Thymus (tissue), 11 donors: ENCODE measurements around the gene STX11. TPM values are rescaled to one million over a fixed set of nuclear protein-coding genes. Genes with fewer than 3 reads are reported as not detected.

Experiments
- DNase-seq, 9 donors: peaks; one replicate each; pipeline ENCODE4 v3.0.0-alpha.2; 2013; ENCODE audit warnings: low spot score in 9 of 9, low read depth in 6 of 9, missing footprints in 1 of 9
- H3K27ac ChIP-seq, 2 donors: one replicate each; pipeline ENCODE4 v1.5.1; 2013; ENCODE audit warnings: control low read depth in 1 of 2, low read depth in 1 of 2, low read length in 1 of 2, mild to moderate bottlenecking in 1 of 2, moderate library complexity in 1 of 2
- H3K27me3 ChIP-seq, 2 donors: one replicate each; pipeline ENCODE4 v1.5.1; 2013; ENCODE audit warnings: low read length in 1 of 2; ENCODE audit not compliant: control insufficient read depth in 2 of 2, insufficient read depth in 1 of 2
- H3K36me3 ChIP-seq, 2 donors: one replicate each; pipeline ENCODE4 v1.5.1; 2013; ENCODE audit warnings: low read length in 1 of 2, mild to moderate bottlenecking in 1 of 2, moderate library complexity in 1 of 2; ENCODE audit not compliant: control insufficient read depth in 2 of 2, insufficient read depth in 2 of 2
- H3K4me1 ChIP-seq, 2 donors: one replicate each; pipeline ENCODE4 v1.5.1; 2013; ENCODE audit warnings: low read length in 2 of 2; ENCODE audit not compliant: control insufficient read depth in 2 of 2, insufficient read depth in 2 of 2
- H3K4me3 ChIP-seq, 2 donors: one replicate each; pipeline ENCODE4 v1.5.1; 2013; ENCODE audit warnings: low read length in 2 of 2, control low read depth in 1 of 2, mild to moderate bottlenecking in 1 of 2
- H3K9me3 ChIP-seq, 2 donors: one replicate each; pipeline ENCODE4 v1.5.1; 2013; ENCODE audit warnings: low read length in 1 of 2, mild to moderate bottlenecking in 1 of 2; ENCODE audit not compliant: control insufficient read depth in 2 of 2, insufficient read depth in 1 of 2
- WGBS: extraction: QIAGEN DNeasy Blood & Tissue Kit; methylation state at CpG from one replicate; pipeline ENCODE4 v1.1.7; 2013; 5-methylcytosine and 5-hydroxymethylcytosine counted together
- polyA plus RNA-seq: library from polyadenylated mRNA; stranded (reverse); fragments of 200-250 nt; gene quantifications from one replicate; pipeline ENCODE4 v1.2.3, GENCODE V29; 2013
- total RNA-seq: library from RNA; stranded (reverse); fragments of 120-200 nt; gene quantifications from one replicate; pipeline ENCODE4 v1.2.4, GENCODE V29; 2013
- donor health status: healthy.

STX11 gene
- total and polyA plus RNA-seq, 2 donors = 3.2 to 9.6 TPM

DNA sequence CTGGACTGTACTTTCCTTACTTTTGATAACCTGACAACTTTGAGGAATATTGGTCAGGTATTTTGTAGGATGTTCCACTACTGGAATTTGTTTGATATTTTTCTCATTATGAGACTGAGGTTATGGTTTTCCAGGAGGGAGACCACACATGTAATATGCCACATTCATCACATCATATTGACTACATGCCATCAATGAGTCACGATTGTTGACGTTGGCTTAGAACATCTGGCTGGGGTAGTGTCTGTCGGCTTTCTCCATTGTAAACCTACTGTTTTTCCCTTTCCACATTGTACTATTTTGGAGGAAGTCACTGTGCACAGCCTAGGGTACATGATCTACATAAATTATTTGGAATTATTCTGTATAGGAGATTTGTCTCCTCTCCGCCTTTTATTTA lies 1.4 kb upstream of the STX11 start:
- Histone ChIP-seq H3K27ac (no peak overlapping the region), H3K4me1 (peaks cover 6 to 12% of the 10 kb centered on the region in 2 donors), H3K4me3 (no peak overlapping the region), H3K9me3 (no peaks in the 10 kb centered on the region), H3K27me3 (peaks cover 0 to 15% of the 10 kb centered on the region in 2 donors), H3K36me3 (no peaks in the 10 kb centered on the region)
- no peak for DNase-seq
- WGBS = 93% methylated on average over 4 of the region's 4 CpGs

DNA sequence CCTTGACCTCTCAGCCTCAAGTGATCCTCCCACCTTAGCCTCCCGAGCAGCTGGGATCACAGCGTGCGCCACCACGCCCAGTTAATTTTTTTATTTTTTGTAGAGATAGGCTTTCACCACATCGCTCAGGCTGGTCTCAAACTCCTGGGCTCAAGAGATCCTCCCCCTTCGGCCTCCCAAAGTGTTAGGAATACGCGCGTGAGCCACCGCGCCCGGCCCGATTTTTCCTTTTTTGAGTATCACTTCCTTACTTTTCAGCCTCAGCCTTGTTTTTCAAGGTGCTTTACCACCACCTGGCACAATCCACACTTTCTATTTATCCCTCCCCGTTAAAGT lies 791 bp upstream of the STX11 start:
- peaks cover 6 to 12% of the 10 kb centered on the region in 2 donors for H3K4me1 ChIP-seq
- H3K27ac ChIP-seq = no peak overlapping the region
- peaks cover 0 to 15% of the 10 kb centered on the region in 2 donors for H3K27me3 ChIP-seq
- no peaks in the 10 kb centered on the region for H3K36me3 ChIP-seq
- 77% methylated on average over 14 of the region's 14 CpGs for WGBS
- DNase-seq = no peak
- peak overlapping the region; percentile 51 to 86 for H3K4me3 ChIP-seq
- H3K9me3 ChIP-seq = no peaks in the 10 kb centered on the region

DNA sequence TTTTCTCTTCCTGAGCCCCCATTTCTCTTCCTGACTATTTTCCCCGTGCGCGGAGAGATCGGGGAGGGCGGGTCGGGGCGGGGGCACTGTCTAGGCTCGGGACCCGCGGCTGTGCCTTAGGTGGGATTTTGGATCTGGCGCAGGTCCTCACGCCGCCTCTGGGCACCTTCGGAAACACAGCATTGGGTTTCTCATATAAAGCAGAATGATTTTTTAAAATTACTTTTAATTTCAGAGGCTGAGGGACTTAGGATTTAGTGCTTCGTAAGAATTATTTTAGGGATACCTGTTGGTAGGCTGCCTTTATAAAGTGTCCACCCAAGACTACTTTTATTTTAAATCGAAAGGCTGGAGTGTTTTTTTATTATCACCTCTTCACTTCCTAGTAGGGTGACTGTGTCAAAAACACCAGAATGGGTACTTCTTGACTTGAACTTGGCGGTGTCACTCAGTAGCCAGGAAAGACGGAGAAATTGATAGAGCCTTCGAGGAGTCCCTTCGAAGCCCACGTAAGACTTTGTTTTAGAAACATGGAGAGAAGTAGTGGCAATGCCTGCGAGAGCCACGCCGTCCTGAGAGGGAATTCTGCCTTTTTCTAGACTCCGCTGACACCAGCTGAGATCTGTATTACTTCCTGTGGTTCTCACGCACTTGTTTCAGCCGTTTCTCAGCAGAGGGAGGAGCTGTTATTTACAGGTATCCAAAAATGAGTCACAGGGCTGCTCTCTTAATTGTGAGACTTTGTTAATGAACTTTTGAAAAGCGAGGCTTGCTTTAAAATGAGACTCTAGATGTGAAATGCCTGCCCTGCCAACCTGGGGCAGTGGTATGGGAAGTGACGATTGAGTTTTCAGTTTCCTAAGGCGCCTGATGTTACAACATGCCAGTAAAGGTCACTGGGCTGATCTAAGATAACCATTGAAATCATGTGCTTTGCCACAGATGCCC lies 667 bp downstream of the STX11 start:
- peaks cover 0 to 15% of the 10 kb centered on the region in 2 donors for H3K27me3 ChIP-seq
- WGBS = 2% methylated on average over 30 of the region's 30 CpGs
- no peaks in the 10 kb centered on the region for H3K36me3 ChIP-seq
- H3K4me3 ChIP-seq = peak overlapping the region; percentile 68 to 86
- peaks cover 6 to 12% of the 10 kb centered on the region in 2 donors for H3K4me1 ChIP-seq
- no peaks in the 10 kb centered on the region for H3K9me3 ChIP-seq
- peak in 8 of 9 donors; percentile 36 to 75 (median 47) for DNase-seq
- H3K27ac ChIP-seq = peak overlapping the region; percentile 43 to 82

DNA sequence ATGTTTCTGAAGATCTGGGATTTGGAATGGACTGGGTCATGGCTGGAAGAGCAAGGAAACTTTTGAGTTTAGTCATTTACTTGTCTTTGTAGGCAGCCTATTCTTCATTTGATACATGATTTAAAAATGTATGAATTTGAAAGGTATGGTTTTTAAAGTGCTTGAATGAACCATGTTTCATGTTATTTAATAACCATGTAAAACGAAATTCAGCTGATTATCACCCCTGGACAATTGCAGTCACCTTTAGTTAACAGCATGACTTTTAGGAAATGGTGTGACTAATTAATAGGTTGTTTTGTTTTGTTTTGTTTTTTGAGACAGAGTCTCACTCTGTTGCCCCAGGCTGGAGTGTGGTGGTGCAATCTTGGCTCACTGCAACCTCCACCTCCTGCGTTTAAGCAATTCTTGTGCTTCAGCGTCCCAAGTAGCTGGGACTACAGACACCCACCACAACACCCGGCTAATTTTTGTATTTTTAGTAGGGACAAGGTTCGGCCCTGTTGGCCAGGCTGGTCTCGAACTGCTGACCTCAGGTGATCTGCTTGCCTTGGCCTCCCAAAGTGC lies 2.1 kb downstream of the STX11 start:
- no peaks in the 10 kb centered on the region for H3K9me3 ChIP-seq
- no peak overlapping the region for H3K4me3 ChIP-seq
- no peaks in the 10 kb centered on the region for H3K36me3 ChIP-seq
- H3K27ac ChIP-seq = no peak overlapping the region
- DNase-seq = no peak
- 96% methylated on average over 6 of the region's 6 CpGs for WGBS
- peaks cover 0 to 15% of the 10 kb centered on the region in 2 donors for H3K27me3 ChIP-seq
- H3K4me1 ChIP-seq = peaks cover 6 to 12% of the 10 kb centered on the region in 2 donors

DNA sequence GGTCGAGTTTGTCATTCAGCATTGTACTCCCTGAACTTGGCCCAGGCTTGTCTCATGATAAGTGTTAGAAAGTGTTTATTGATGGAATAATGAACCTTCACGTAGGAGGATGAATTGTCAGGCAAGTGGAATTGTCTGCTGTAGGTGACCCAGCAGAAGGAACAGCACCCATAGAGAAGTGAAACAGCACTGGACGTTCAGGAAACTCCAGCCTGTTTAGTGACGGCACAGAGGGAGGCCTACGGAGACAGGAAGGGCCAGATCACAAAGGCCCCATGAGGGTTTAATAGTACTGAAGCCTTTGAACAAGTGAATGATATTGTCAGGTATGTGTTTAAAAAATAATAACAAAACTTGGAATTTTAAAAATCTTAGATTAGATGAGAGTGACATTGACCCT lies 2.9 kb downstream of the STX11 start:
- peaks cover 6 to 12% of the 10 kb centered on the region in 2 donors for H3K4me1 ChIP-seq
- 97% methylated on average over 5 of the region's 5 CpGs for WGBS
- H3K27me3 ChIP-seq = peaks cover 0 to 15% of the 10 kb centered on the region in 2 donors
- H3K4me3 ChIP-seq = no peak overlapping the region
- H3K9me3 ChIP-seq = no peaks in the 10 kb centered on the region
- no peak overlapping the region for H3K27ac ChIP-seq
- no peaks in the 10 kb centered on the region for H3K36me3 ChIP-seq
- peak in 1 of 9 donors; percentile 9 for DNase-seq

DNA sequence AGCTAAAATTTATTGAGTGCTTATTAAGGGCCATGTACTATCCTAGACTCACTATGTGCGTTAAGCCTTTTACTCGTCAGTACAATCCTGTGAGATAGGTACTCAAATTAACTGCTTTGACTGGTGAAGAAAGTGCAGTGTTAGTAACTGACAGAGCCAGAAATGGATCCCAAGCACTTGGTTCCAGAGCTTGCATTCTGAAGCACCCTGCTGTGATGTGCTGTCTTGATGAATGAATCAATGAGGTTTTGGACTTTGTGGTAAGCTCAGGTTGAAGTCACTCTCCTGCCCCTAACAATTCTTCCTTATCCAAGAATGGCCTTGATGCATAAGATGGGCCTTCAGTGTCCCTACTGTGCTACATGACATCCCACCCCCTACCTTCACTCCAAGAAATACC lies 3.7 kb downstream of the STX11 start:
- Histone ChIP-seq H3K4me3 (no peak overlapping the region), H3K4me1 (peaks cover 6 to 12% of the 10 kb centered on the region in 2 donors), H3K27me3 (peaks cover 0 to 10% of the 10 kb centered on the region in 2 donors), H3K27ac (no peak overlapping the region), H3K9me3 (no peaks in the 10 kb centered on the region), H3K36me3 (no peaks in the 10 kb centered on the region)
- WGBS = 99% methylated on average over 2 of the region's 2 CpGs
- DNase-seq = no peak

DNA sequence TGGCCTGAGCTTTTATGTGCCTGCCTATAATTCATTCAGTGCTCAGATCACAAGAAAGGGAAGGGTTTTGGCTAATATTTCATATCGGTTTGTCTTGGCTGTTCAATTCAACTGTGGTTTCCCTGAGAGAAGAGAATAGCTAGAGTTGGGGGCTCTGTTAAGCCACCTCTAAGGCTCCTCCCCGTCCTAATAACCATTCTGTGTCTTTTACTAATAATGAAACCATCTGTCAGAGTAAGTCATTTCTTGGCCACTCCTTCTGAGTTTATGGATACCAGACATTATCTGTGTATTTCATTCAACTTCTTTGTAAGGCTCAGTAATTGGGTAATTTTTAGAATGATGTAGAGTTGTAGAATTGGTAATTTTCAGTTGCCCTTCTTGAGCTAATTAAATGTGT lies 5.2 kb downstream of the STX11 start:
- H3K36me3 ChIP-seq = no peaks in the 10 kb centered on the region
- 95% methylated on average over 2 of the region's 2 CpGs for WGBS
- no peak overlapping the region for H3K27ac ChIP-seq
- no peak overlapping the region for H3K4me3 ChIP-seq
- H3K4me1 ChIP-seq = peaks cover 6% of the 10 kb centered on the region in 2 donors
- no peak for DNase-seq
- H3K9me3 ChIP-seq = no peaks in the 10 kb centered on the region
- H3K27me3 ChIP-seq = no peaks in the 10 kb centered on the region

DNA sequence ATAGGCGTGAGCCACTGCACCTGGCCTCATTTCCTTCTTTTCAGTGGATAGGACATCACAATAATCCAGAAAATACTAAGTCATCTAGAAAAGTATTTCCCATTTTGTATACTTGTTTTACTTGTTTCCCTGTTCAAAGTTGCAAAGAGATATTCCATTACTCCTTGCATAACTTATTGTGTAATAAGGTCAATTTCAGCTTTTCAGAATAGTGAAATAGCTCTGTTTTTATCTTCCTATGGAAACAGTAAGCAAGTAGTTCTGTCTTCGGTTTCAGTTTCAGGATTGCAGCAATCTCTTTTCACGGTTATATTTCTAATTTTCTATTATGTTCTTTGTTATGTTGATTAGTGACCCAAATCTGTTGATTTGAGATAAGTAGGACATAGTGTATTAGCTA lies 6.0 kb downstream of the STX11 start:
- DNase-seq = peak in 1 of 9 donors; percentile 22
- WGBS = 91% methylated on average over 3 of the region's 3 CpGs
- Histone ChIP-seq H3K27ac (no peak overlapping the region), H3K4me3 (no peak overlapping the region), H3K4me1 (peaks cover 5 to 6% of the 10 kb centered on the region in 2 donors), H3K36me3 (no peaks in the 10 kb centered on the region), H3K9me3 (no peaks in the 10 kb centered on the region), H3K27me3 (no peaks in the 10 kb centered on the region)

DNA sequence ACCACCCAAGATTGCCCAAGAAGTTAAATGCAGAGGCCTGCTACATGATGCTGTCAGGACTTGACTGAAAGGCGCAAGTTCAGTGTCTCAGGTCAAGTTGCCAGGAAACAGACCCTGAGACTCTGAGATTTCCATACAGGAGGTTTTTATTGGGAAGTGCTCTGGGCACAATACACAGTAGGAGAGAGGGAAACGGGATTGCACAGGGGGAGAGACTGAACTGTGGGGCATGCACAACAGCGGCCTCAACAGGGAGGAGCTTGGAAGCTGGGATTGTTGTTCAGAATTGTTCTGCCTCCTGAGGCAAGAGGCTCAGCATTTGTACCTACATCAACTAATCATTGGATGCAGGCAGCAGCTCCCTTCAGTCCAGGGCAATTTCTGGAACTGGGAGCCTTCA lies 6.7 kb downstream of the STX11 start:
- 95% methylated on average over 3 of the region's 3 CpGs for WGBS
- Histone ChIP-seq H3K9me3 (no peaks in the 10 kb centered on the region), H3K27ac (no peak overlapping the region), H3K27me3 (no peaks in the 10 kb centered on the region), H3K4me1 (no peaks in the 10 kb centered on the region), H3K4me3 (no peak overlapping the region), H3K36me3 (no peaks in the 10 kb centered on the region)
- no peak for DNase-seq
